ENCODE results near the gene AEBP2.
"Not testable (repeated sequence)": the region's sequence is repeated elsewhere in the genome, so short reads cannot be mapped to it uniquely, and the experiment has no call there.

The AEBP2 gene

GRCh38 chr12:19454837-19455236 is 15.5 kb downstream of the AEBP2 start:
- no peak for DNase-seq (ENCODE audit: low read depth)

GRCh38 chr12:19456176-19456575 is 16.9 kb downstream of the AEBP2 start:
- DNase-seq (ENCODE audit: low read depth): no peak

- no peak for DNase-seq (ENCODE audit: low read depth)
Observed at GRCh38 chr12:19457561-19457960, 18.3 kb downstream of the AEBP2 start.

- DNase-seq (ENCODE audit: low read depth): no peak
Observed at GRCh38 chr12:19458733-19459132, 19.4 kb downstream of the AEBP2 start.

- DNase-seq (ENCODE audit: low read depth): no peak
Observed at GRCh38 chr12:19461999-19462398, 22.7 kb downstream of the AEBP2 start.

GRCh38 chr12:19462406-19462805 is 23.1 kb downstream of the AEBP2 start:
- DNase-seq (ENCODE audit: low read depth): no peak

GRCh38 chr12:19464192-19464580 is 24.9 kb downstream of the AEBP2 start:
- no peak for DNase-seq (ENCODE audit: low read depth)

- DNase-seq (ENCODE audit: low read depth): no peak
Observed at GRCh38 chr12:19465711-19466110, 26.4 kb downstream of the AEBP2 start.

GRCh38 chr12:19474147-19474546 is 34.9 kb downstream of the AEBP2 start:
- no peak for DNase-seq (ENCODE audit: low read depth)

GRCh38 chr12:19475884-19476505 is 36.7 kb downstream of the AEBP2 start:
- not testable (repeated sequence) for DNase-seq (ENCODE audit: low read depth)

- no peak for DNase-seq (ENCODE audit: low read depth)
Observed at GRCh38 chr12:19477071-19477470, 37.8 kb downstream of the AEBP2 start.

GRCh38 chr12:19480459-19480858 is 41.2 kb downstream of the AEBP2 start:
- no peak for DNase-seq (ENCODE audit: low read depth)

GRCh38 chr12:19482036-19482435 is 42.7 kb downstream of the AEBP2 start:
- DNase-seq (ENCODE audit: low read depth): no peak

- DNase-seq (ENCODE audit: low read depth): peak; percentile 39
Observed at GRCh38 chr12:19482551-19483109, 43.3 kb downstream of the AEBP2 start.

- no peak for DNase-seq (ENCODE audit: low read depth)
Observed at GRCh38 chr12:19483727-19484126, 44.4 kb downstream of the AEBP2 start.

- no peak for DNase-seq (ENCODE audit: low read depth)
Observed at GRCh38 chr12:19484738-19485137, 45.4 kb downstream of the AEBP2 start.

- no peak for DNase-seq (ENCODE audit: low read depth)
Observed at GRCh38 chr12:19485240-19485639, 45.9 kb downstream of the AEBP2 start.

- no peak for DNase-seq (ENCODE audit: low read depth)
Observed at GRCh38 chr12:19489168-19489567, 49.9 kb downstream of the AEBP2 start.

- no peak for DNase-seq (ENCODE audit: low read depth)
Observed at GRCh38 chr12:19490908-19491307, 51.6 kb downstream of the AEBP2 start.

GRCh38 chr12:19491863-19492262 is 52.6 kb downstream of the AEBP2 start:
- DNase-seq (ENCODE audit: low read depth): no peak

- DNase-seq (ENCODE audit: low read depth): no peak
Observed at GRCh38 chr12:19496219-19496878, 57.1 kb downstream of the AEBP2 start.

- DNase-seq (ENCODE audit: low read depth): no peak
Observed at GRCh38 chr12:19498099-19498498, 58.8 kb downstream of the AEBP2 start.

GRCh38 chr12:19499030-19499429 is 59.7 kb downstream of the AEBP2 start:
- DNase-seq (ENCODE audit: low read depth): no peak

- DNase-seq (ENCODE audit: low read depth): no peak
Observed at GRCh38 chr12:19506497-19506896, 67.2 kb downstream of the AEBP2 start.
